ENCODE data around the gene KPNA6.
"Not testable (repeated sequence)": the region's sequence is repeated elsewhere in the genome, so short reads cannot be mapped to it uniquely, and the experiment has no call there.

The KPNA6 gene

DNA sequence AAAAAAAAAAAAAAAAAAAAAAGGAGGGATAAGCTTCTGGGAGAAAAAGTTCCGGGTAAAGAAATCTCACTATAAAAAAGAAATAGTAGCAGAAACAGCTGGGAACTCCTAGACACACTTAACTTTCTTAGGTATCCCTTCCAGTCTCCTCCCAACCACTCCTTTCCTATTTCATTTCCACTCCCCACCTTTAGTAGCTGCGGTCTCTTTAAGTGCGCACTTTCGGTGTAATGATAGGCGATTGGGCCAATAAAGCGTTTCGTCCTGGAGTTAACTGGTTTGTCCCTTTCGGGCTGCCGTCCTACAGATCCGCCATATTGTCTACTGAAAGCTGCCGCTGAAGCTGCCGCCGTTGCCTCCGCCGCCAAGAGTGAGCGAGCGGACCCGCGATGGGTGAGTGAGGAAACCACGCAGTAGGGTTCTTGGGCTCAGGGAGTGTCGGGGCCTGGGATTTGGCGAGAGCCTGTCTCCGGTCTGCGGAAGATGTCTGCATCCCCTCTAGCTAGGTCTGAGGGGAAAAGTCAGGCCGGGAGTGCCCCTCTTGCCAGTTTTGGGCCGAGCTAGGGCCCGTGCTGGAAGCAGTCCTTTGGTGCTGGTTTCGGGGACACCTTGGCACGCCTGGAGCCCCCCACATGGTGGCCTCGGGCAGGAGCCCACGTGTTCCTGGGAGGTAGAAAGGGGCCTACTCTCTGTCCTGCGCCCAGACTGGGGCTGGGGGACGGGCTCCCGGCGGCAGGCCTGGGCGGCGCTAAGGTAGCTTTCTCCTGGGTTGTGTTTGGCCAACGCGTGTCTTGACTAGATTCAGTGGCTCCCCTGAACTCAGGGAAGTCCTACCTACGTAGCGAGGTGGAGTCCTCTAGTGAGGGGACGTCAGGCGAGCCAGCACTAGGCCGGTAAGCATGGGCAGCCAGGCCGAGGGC is at the start of gene KPNA6:
Gene KPNA6 (plus strand): TSS at position 315 of the 920 bp plus-strand sequence. CDS start 75 bp downstream, at position 390.
- peak; percentile 94 for DNase-seq

DNA sequence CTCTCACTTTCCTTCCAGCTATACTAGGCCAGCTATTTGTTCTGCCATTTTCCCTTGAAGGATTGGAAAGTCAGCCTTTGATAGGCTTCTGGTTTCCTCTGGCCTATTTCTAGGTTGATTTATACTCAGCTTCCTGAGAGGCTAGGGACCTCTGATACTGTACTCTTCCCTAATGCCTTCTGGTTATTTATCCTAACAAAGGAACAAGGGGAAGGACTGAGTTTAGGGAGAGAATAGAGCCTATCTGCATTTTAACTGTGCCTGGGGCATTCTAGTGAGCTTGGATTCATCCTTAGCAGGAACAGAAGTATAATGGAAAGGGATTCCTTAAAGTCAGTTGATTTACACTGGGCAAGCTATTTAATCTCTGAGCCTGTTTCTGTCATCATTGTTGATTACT is 46.9 kb upstream of the KPNA6 start:
- no peak for DNase-seq

DNA sequence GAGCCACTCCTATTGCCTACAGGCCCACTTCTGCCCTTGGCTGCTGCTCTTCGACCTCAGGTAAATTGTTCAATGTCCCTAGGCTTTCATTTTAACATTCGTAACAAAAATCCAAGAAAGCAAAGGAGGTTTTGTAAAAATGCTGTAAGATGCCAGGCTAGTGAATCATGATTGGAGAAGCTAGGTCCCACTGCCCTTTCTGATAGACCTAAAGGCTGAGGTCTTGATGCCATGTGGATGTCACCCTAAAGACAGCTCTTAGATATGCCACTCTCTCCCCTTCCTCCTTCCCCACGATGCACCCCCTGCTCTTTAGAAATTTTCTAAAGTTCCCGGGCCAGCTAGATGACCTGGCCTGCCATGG is 45.0 kb upstream of the KPNA6 start:
- no peak for DNase-seq

DNA sequence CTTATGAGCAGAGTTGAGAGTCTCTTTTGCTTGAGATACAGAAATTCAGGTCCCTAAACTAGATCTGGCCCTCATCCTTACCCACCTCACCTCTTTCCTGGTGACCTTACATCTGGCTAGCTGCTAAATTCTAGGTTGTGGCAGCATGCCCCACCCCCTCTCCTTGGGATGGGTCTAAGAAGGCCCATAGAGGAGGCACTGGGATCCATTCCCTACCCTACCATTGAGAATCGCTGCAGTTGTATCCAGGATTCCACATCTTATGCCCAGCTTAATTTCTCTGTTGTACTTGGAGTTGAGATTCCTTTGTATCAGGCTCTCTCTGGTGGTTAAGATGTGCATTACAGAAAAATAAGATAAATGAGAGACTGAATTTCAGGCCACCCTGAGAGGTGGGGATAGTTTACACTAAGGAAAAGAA is 44.6 kb upstream of the KPNA6 start:
- DNase-seq, result peak; percentile 55

DNA sequence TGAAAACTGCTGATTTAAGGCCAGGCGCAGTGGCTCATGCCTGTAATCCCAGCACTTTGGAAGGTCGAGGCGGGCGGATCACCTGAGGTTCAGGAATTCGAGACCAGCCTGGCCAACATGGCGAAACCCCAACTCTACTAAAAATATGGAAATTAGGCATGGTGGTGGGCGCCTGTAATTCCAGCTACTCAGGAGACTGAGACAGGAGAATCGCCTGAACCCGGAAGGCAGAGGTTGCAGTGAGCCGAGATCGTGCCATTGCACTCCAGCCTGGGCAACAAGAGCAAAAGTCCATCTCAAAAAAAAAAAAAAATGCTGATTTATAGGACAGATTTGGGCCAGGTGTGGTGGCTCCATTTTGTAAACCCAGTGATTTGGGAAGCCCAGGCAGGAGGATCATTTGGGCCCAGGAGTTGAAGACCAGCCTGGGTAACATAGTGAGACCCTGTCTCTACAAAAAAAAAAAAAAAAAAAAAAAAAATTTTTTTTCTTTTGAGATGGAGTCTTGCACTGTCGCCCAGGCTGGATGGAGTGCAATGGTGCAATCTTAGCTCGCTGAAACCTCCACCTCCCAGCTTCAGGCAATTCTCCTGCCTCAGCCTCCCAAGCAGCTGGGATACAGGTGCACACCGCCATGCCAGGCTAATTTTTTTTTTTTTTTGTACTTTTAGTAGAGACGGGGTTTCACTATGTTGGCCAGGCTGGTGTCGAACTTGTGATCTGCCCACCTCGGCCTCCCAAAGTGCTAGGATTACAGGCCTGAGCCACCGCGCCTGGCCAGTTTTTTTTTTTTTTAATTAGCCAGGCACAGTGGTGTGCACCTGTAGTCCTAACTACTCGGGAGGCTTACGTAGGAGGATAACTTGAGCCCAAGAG is 42.0 kb upstream of the KPNA6 start:
- DNase-seq, result not testable (repeated sequence)

DNA sequence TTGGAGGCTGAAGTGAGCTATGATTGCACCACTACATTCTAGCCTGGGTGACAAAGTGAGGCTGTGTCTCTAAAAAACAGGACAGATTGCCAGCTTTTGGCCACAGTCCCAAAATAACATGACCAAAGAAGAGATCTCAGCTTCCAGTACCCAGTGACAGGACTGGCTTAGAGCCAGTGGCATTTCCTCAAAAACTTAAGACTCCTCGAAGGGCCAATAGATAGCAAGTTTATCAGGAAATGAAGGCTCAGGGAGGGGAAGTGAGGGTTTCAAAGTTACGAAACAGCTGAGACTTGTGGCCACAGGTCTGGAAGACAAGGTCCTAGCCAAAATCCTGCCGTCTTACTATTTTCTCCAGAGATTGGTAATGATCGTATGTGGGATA is 41.4 kb upstream of the KPNA6 start:
- DNase-seq, result peak; percentile 19

DNA sequence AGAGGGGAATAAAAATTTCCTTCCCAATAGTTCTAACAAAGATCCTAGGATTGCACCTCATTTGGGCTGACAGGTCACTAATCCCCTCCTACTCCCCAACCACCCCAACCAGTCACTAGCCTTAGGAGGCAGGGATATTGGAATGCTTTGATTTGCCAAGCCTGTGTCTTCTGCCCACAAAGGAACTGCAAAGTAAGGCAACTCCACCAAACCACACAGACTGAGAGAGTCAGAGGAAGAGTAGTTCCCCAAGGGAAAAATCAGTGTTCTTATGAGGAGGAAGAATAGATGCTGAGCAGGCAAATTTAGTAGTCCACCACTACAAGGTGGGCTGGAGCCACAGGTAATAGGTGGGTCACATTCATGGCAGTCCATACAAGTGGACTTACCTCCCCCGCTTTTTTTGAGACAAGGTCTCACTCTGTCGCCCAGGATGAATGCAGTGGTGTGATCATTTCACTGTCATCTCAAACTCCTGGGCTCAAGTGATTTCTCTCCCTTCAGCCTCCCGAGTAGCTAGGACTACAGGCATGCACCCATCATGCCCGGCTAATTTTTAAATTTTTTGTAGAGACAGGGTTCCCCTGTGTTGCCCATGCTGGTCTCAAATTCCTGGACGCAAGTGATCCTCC is 38.8 kb upstream of the KPNA6 start:
- DNase-seq, result no peak

DNA sequence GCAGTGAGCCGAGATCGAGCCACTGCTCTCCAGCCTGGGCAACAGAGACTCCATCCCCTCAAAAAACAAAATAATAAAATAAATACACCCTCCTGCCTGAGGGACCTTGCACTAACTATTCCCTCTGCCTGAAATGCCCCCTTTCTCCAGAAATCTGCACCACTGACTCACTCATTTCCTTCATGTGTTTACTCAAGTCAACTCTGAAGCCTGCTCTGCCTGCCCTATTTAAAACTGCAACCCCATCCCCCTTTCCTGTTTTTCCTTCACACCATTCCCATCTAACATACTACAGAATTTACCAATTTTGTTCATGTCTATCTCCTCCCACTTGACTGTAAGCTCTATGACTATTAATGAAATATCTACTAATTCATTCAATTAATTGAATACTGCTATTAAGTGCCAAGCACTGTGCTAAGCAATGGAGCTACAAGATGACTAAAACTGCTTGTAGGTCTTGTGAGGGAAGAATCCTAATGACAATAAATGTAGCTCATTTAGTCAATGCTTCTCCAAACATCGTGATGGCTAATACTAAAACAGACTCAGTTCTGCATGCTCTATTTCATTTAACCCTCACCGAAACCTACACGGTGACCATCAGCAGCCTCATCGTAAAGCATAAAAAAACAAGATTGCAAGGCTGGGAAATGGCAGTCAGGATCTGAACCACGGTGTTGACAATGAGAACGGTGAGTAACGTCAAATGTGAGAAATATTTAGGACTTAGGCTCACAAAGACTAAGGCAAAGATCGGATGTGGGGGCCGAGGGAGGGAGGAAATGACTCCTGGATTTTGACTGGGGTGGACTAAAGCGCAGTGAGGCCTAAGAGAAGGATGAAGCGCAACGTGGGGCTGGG is 35.9 kb upstream of the KPNA6 start:
- no peak for DNase-seq

DNA sequence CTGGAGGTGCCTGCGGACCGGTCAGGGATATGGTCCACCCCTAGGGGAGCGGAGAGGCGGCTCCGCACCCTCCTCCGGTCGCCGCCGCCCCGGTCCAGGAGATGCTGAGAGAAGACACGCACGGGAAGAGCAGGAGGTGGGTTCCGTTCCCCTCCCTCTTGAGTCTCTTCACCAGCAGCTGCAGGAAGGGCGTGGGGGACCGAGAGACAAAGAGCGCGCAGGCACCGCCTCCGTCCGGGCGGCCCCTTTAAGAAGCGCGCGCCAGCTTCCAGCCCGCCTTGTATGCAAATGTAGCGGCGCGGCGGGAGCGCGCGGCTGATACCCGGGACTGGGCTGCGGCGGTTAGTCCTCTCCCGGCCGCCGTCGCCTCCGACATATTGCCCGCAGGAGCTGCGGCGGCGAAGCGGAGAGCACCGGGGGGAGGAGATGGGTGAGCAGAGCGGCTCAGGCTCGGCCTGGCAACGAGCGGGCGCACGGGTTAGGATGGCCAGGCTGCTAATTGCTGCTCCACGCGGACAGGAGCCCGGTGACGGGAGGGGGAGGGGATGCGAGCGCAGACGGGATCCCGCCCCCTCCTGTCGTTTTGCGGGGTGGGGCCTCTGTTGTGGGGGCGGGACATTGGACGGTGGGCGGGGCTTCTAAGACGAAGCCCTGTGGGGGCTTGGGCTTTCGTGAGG is 35.1 kb upstream of the KPNA6 start, which contains the start of gene TMEM39B:
Gene TMEM39B (plus strand): TSS at position 318 of the 677 bp plus-strand sequence. CDS start 109 bp downstream, at position 427.
- peak; percentile 96 for DNase-seq

DNA sequence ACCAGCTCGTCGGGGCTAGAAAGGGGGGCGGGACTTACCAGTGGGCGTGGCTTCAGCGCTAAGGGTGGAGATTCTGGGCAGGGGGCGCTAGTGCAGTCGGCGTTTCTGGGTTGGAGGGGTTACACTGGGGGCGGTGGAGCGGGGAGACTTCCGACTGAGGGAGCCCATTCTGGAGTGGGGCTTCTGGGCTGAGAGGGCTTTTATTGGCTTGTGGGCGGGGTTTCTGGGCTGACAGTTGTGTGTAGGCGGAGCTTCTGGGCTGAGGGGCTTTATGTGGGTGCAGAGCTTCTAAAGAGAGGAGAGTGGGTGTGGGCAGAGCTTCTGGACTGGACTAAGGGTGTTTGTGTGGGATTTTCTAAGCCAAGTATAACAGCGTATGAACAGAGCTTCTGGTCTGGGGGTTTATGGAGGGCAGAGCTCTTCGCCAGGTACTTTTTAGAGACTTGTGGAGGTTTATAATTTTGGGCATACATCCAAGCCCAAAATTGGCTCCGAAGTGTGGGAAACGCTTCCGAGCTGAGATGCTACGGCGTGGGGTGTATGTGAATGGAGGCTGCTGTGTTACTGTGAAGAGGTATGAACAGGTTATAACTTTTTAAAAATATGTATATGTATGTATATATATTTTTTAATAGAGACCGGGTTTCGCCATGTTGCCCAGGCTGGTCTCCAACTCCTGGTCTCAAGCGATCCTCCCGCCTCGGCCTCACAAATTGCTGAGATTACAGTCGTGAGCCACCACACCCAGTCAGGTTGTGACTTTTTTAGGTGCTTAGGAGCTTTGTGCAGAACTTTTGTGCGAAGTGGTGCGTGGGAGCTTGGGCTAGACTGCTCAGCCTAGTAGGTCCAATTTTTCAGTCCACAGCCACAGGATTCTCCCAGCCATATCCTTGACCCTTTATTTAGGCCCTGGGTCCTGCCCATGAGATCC is 34.3 kb upstream of the KPNA6 start:
- no peak for DNase-seq

DNA sequence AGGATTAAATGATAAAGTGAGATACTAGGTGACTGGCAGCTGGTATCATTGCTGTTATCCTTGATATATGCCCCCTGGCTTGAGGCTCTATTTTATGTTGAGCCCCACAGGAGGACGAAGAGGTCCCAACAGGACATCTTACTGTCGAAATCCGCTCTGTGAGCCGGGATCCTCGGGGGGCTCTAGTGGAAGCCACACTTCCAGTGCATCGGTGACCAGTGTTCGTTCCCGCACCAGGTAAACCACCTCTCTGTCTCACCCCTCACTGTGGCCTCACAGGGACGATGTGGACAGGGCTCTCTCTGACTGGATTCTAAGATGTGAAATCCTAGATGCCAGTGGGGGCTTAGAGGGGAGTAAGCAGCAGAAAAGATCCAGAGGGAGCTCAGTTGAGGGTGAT is 33.0 kb upstream of the KPNA6 start:
- no peak for DNase-seq

DNA sequence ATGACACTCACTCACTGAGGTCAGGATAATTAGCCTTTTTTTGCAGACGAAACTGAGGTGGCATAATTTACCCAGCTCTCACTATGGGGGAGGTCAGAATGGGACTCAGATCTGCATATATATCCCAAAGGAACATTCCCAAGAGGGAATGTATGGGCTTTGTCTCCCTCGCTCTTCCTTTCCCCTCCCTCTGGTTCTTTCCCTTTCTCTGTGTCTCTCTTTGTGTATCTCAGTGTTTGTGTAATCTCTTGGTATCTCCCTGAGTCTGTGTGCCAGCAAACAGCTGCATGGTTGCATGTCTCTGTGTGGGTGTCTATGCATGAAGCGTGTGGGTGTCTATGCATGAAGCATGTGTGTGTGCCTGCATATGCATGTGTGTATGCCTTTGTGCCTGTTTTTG is 30.4 kb upstream of the KPNA6 start:
- no peak for DNase-seq

DNA sequence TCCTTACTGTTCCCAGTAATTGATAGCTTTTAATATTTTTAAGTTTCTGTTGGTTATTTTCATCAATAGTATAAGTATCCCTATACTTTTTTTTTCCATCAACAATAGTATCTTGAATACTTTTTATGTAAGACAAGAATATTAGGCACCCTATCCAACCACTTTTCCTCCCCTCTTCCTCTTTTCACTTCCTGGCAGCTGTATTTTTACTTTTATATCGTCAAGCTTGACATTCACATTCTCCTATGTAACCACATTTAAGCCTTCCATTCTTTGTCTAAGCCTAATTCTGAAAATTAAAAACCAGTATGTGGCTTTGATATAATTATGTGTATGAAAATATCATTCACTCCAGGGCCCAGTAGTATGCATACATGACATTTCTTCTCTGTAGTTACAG is 25.8 kb upstream of the KPNA6 start:
- no peak for DNase-seq

DNA sequence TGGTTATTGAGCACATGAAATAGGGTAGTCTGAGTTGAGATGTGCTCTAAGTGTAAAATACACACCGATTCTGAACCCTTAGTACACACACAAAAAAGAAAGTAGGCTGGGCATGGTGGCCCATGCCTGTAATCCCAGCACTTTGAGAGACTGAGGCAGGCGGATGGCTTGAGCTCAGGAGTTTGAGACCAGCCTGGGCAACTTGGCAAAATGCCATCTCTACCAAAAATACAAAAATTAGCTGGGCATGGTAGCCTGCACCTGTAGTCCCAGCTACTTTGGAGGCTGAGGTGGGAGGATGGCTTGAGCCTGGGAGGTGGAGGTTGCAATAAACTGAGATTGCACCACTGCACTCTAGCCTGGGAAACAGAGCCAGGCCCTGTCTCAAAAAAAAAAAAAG is 21.5 kb upstream of the KPNA6 start:
- not testable (repeated sequence) for DNase-seq

DNA sequence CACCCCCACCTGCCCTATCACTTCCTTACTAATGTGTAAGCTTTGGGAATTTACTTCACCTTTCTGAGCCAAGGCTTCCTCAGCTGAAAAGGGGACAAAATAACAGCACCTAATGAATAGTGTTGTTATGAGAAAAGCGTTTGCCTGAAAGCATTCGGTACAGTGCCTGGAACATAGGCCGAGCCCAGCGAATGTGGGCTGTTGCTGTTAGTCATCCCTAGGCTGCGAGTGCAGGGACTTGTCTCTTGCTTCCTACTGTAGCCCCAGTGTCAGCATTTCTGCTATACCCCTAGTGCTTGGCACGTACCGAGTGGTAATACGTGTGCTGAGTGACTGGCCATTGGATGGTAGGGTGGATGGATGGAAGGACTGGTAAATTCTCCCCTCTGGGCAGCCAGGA is 16.7 kb upstream of the KPNA6 start:
- DNase-seq, result no peak

DNA sequence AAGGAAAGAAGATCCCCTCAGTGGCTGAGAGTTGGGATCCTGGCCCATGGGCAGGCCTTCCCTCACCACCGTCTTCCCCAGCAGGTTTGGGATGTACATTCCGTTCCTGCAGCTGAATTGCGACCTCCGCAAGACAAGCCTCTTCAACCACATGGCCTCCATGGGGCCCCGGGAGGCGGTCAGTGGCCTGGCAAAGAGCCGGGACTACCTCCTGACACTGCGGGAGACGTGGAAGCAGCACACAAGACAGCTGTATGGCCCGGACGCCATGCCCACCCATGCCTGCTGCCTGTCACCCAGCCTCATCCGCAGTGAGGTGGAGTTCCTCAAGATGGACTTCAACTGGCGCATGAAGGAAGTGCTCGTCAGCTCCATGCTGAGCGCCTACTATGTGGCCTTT is 16.3 kb upstream of the KPNA6 start:
- DNase-seq, result no peak

DNA sequence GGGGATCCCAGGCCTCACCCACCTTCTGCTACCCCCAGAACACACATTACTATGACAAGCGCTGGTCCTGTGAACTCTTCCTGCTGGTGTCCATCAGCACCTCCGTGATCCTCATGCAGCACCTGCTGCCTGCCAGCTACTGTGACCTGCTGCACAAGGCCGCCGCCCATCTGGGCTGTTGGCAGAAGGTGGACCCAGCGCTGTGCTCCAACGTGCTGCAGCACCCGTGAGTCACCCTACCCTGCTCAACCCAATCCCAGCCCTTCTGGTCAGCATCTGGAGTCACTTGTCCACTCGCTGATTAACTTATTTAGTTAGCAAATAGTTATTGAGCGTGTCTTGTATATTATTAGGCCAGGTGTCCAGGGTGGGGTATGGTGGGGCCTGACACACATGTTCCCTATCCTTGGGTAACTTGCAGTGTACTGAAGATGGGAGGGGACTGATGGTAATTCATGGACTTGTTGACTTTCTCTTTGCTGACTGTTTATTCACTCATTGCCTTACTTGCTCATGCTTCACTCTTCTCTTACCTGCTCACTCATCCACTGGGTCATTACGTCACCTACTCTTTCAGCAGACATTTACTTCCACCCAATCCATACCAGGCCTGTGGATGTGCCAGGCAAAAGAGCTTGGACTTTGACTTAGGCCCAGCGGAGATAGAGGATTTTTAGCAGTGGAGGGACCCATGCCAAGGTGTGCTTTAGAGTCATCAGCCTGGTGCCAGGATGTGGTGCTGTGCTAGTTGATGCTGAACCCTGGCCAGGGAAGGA is 12.9 kb upstream of the KPNA6 start:
- no peak for DNase-seq

DNA sequence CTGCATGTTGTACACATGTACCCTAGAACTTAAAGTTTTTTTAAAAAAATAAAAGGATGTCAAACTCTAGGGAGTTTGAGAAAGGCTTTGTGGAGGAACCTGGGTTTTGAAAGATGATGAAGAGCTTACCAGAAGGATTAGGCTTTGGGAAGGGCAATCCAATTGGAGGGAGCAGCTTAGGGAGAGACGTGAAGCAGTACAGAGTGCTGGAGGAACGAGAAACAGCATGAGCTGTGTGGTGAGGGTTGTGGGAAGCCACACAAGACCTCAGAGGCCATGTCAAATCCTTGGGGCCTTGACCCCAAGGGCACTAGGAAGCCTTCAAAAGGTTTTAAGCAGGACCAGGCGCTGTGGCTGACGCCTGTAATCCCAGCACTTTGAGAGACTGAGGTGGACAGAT is 8.4 kb upstream of the KPNA6 start:
- DNase-seq, result no peak

DNA sequence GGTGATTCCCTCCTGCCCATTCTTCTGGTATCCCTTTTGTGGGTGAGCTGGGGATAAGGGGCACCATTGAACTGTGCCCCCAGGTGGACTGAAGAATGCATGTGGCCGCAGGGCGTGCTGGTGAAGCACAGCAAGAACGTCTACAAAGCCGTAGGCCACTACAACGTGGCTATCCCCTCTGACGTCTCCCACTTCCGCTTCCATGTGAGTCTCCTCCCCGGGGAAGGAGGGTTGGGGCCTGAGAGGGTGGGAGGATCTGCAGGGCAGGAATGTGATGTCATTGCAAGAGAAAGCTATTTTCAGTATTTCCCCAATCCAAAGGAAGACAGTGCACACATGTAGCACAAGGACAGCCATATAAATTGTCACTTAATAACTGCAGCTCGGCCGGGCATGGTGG is 7.5 kb upstream of the KPNA6 start:
- DNase-seq, result no peak

Measured in NCI-H446 treated with DMSO at 0.1 percent for 48 hours (cell line).